H9 (cell line): ENCODE measurements around the gene TAF1L. TPM values are rescaled to one million over a fixed set of nuclear protein-coding genes. Genes with fewer than 3 reads are reported as not detected.
A peak's percentile ranks its signal among the peaks of the same experiment; 100 is the strongest.

ENCODE experiments used
- DNase-seq: peaks from one replicate; pipeline ENCODE4 v3.0.0-alpha.2; 2017
- H2AFZ ChIP-seq: one replicate; pipeline ENCODE4 v1.6.1; 2013; ENCODE audit warnings: mild to moderate bottlenecking, low read length, control low read depth, moderate library complexity
- H2AK5ac ChIP-seq: 2 replicates; pipeline ENCODE4 v1.6.1; 2013; ENCODE audit warnings: low read length, control low read depth, mixed read lengths; ENCODE audit not compliant: insufficient read length
- H2BK120ac ChIP-seq: one replicate; pipeline ENCODE4 v1.6.1; 2013; ENCODE audit warnings: low read depth, mild to moderate bottlenecking, low read length, control low read depth, inconsistent platforms; ENCODE audit not compliant: poor library complexity, severe bottlenecking
- H2BK12ac ChIP-seq: 2 replicates; pipeline ENCODE4 v1.6.1; 2013; ENCODE audit warnings: low read length, control low read depth, mixed read lengths, low read depth; ENCODE audit not compliant: insufficient read length
- H2BK15ac ChIP-seq: 2 replicates; pipeline ENCODE4 v1.6.1; 2013; ENCODE audit warnings: low read depth, low read length, control low read depth
- H2BK20ac ChIP-seq: one replicate; pipeline ENCODE4 v1.6.1; 2013; ENCODE audit warnings: low read depth, mild to moderate bottlenecking, low read length, control low read depth, inconsistent platforms; ENCODE audit not compliant: poor library complexity, severe bottlenecking
- H2BK5ac ChIP-seq: 2 replicates; pipeline ENCODE4 v1.6.1; 2013; ENCODE audit warnings: low read length, control low read depth, mixed read lengths; ENCODE audit not compliant: insufficient read length
- H3K14ac ChIP-seq: 2 replicates; pipeline ENCODE4 v1.6.1; 2013; ENCODE audit warnings: low read length, control low read depth; ENCODE audit not compliant: insufficient read depth
- H3K18ac ChIP-seq: 2 replicates; pipeline ENCODE4 v1.6.1; 2013; ENCODE audit warnings: low read depth, mild to moderate bottlenecking, mixed read lengths, low read length, control low read depth; ENCODE audit not compliant: insufficient read length
- H3K23ac ChIP-seq: 2 replicates; pipeline ENCODE4 v1.6.1; 2013; ENCODE audit warnings: low read length, control low read depth, mixed read lengths, low read depth; ENCODE audit not compliant: insufficient read length
- H3K23me2 ChIP-seq: 2 replicates; pipeline ENCODE4 v1.6.1; 2013; ENCODE audit warnings: low read depth, mild to moderate bottlenecking, mixed read lengths, low read length, control low read depth; ENCODE audit not compliant: insufficient read length, poor library complexity, severe bottlenecking
- H3K27ac ChIP-seq: 2 replicates; pipeline ENCODE4 v1.5.1; 2013; ENCODE audit warnings: low read length, control low read depth, mixed read lengths, low read depth; ENCODE audit not compliant: insufficient read length
- H3K27me3 ChIP-seq: 2 replicates; pipeline ENCODE4 v1.6.1; 2013; ENCODE audit warnings: low read length, control low read depth, inconsistent platforms; ENCODE audit not compliant: insufficient read depth
- H3K4ac ChIP-seq: 2 replicates; pipeline ENCODE4 v1.6.1; 2013; ENCODE audit warnings: low read depth, mild to moderate bottlenecking, control low read depth, inconsistent platforms, low read length, moderate library complexity
- H3K4me1 ChIP-seq: 2 replicates; pipeline ENCODE4 v1.6.1; 2013; ENCODE audit warnings: low read length, control low read depth, inconsistent platforms; ENCODE audit not compliant: insufficient read depth
- H3K4me2 ChIP-seq: 2 replicates; pipeline ENCODE4 v1.6.1; 2013; ENCODE audit warnings: low read length, control low read depth, mixed read lengths; ENCODE audit not compliant: insufficient read length, insufficient read depth
- H3K56ac ChIP-seq: 2 replicates; pipeline ENCODE4 v1.6.1; 2013; ENCODE audit warnings: low read depth, mild to moderate bottlenecking, mixed read lengths, low read length, control low read depth; ENCODE audit not compliant: insufficient read length
- H3K79me1 ChIP-seq: 2 replicates; pipeline ENCODE4 v1.6.1; 2013; ENCODE audit warnings: low read depth, mild to moderate bottlenecking, moderate library complexity, low read length, control low read depth, inconsistent platforms; ENCODE audit not compliant: insufficient read depth, poor library complexity, severe bottlenecking
- H3K79me2 ChIP-seq: 2 replicates; pipeline ENCODE4 v1.6.1; 2013; ENCODE audit warnings: low read length, control low read depth, inconsistent platforms; ENCODE audit not compliant: insufficient read depth
- H3K9ac ChIP-seq: 2 replicates; pipeline ENCODE4 v1.6.1; 2013; ENCODE audit warnings: low read length, control low read depth, mixed read lengths; ENCODE audit not compliant: insufficient read length; ENCODE audit errors: extremely low read depth
- H3K9me3 ChIP-seq: one replicate; pipeline ENCODE4 v1.6.1; 2013; ENCODE audit warnings: low read depth, low read length, inconsistent platforms; ENCODE audit not compliant: control insufficient read depth
- H3T11ph ChIP-seq: one replicate; pipeline ENCODE4 v1.6.1; 2013; ENCODE audit warnings: mild to moderate bottlenecking, low read length, control low read depth, inconsistent platforms
- H4K20me1 ChIP-seq: one replicate; pipeline ENCODE4 v1.6.1; 2013; ENCODE audit not compliant: control insufficient read depth, insufficient read length, insufficient read depth
- H4K5ac ChIP-seq: 2 replicates; pipeline ENCODE4 v1.6.1; 2013; ENCODE audit warnings: low read depth, mild to moderate bottlenecking, mixed read lengths, low read length, control low read depth; ENCODE audit not compliant: insufficient read length
- H4K8ac ChIP-seq: replicated peaks from 2 replicates; pipeline ENCODE4 v1.6.1; 2013; ENCODE audit warnings: low read length, control low read depth, mixed read lengths, low read depth; ENCODE audit not compliant: insufficient read length
- H4K91ac ChIP-seq: 2 replicates; pipeline ENCODE4 v1.6.1; 2013; ENCODE audit warnings: low read depth, mild to moderate bottlenecking, moderate library complexity, mixed read lengths, low read length, control low read depth; ENCODE audit not compliant: insufficient read length
- H3K27ac Mint-ChIP-seq, 3 experiments: 2 replicates in 2 of 3; 3 replicates in 1 of 3; pipeline ENCODE4 v1.8.0; 2020 to 2021; ENCODE audit warnings: mixed read lengths in 3 of 3, mild to moderate bottlenecking in 1 of 3, moderate library complexity in 1 of 3
- H3K27me3 Mint-ChIP-seq: 2 replicates; pipeline ENCODE4 v1.8.0; 2021; ENCODE audit warnings: low read depth, mild to moderate bottlenecking, moderate library complexity, mixed read lengths
- H3K36me3 Mint-ChIP-seq, 3 experiments: 2 replicates in 2 of 3; 3 replicates in 1 of 3; pipeline ENCODE4 v1.8.0; 2020 to 2021; ENCODE audit warnings: low read depth in 3 of 3, mixed read lengths in 3 of 3; ENCODE audit not compliant: insufficient read depth in 1 of 3
- H3K4me1 Mint-ChIP-seq, 2 experiments: 2 replicates each; pipeline ENCODE4 v1.8.0; 2020; ENCODE audit warnings: mixed read lengths in 2 of 2
- H3K4me3 Mint-ChIP-seq, 2 experiments: 2 replicates in 1 of 2; 3 replicates in 1 of 2; pipeline ENCODE4 v1.8.0; 2020 to 2021; ENCODE audit warnings: mild to moderate bottlenecking in 2 of 2, mixed read lengths in 2 of 2, moderate library complexity in 1 of 2
- H3K9me3 Mint-ChIP-seq, 2 experiments: 2 replicates in 1 of 2; 3 replicates in 1 of 2; pipeline ENCODE4 v1.8.0; 2020; ENCODE audit warnings: mild to moderate bottlenecking in 2 of 2, mixed read lengths in 2 of 2, moderate library complexity in 1 of 2
- CTCF ChIP-seq: fragments of 200-600 bp; sonication (generic); conservative IDR thresholded peaks from 3 replicates; pipeline ENCODE4 v1.8.0; 2021; ENCODE audit warnings: antibody characterized with exemption, mild to moderate bottlenecking
- total RNA-seq: library from RNA; stranded (reverse); gene quantifications from 2 replicates; pipeline ENCODE4 v1.2.1, GENCODE V29; 2021

The TAF1L gene
- total RNA-seq, 1 experiment from 2014 or later: not detected

GRCh38 chr9:32587901-32588300, 47.6 kb downstream of the TAF1L start:
- Histone ChIP-seq H4K8ac (no peak overlapping the region), H3K79me1 (no peaks in the 10 kb centered on the region), H3K18ac (no peak overlapping the region), H3T11ph (no peak overlapping the region), H3K23ac (no peak overlapping the region), H4K91ac (no peak overlapping the region), H2BK15ac (no peak overlapping the region), H3K9me3 (no peaks in the 10 kb centered on the region), H3K9ac (no peak overlapping the region), H2BK5ac (no peak overlapping the region), H3K79me2 (no peaks in the 10 kb centered on the region), H3K23me2 (no peaks in the 10 kb centered on the region), H3K4me2 (no peak overlapping the region), H2AK5ac (no peak overlapping the region), H2BK120ac (no peak overlapping the region), H2BK12ac (no peak overlapping the region), H2BK20ac (no peak overlapping the region), H4K20me1 (no peaks in the 10 kb centered on the region), H3K4ac (no peak overlapping the region), H3K56ac (no peak overlapping the region), H3K27ac (no peak overlapping the region), H3K14ac (no peak overlapping the region), H2AFZ (no peak overlapping the region), H3K4me1 (no peaks in the 10 kb centered on the region), H4K5ac (no peak overlapping the region), H3K27me3 (no peaks in the 10 kb centered on the region)
- H3K27me3 Mint-ChIP-seq: peaks cover 2% of the 10 kb centered on the region
- TF ChIP-seq CTCF: peak; percentile 20; the same call in 1 of the 3 replicates
- no peak overlapping the region for H3K4me3 Mint-ChIP-seq
- no peaks in the 10 kb centered on the region for H3K36me3 Mint-ChIP-seq
- no peak for DNase-seq
- no peaks in the 10 kb centered on the region for H3K4me1 Mint-ChIP-seq
- H3K9me3 Mint-ChIP-seq: peaks cover 2 to 3% of the 10 kb centered on the region in 2 experiments; a peak in 2 of 5 replicates
- no peak overlapping the region for H3K27ac Mint-ChIP-seq
